Trophoblast cell (in vitro differentiated cells and primary cell): ENCODE measurements around the gene GPR42. TPM values are rescaled to one million over a fixed set of nuclear protein-coding genes. Genes with fewer than 3 reads are reported as not detected.

Experiments used
- DNase-seq, 2 donors: peaks; one replicate each; pipeline ENCODE4 v3.0.0-alpha.2; 2016
- H2AFZ ChIP-seq: 2 replicates; pipeline ENCODE4 v1.6.1; 2013; ENCODE audit warnings: low read length, moderate library complexity, mild to moderate bottlenecking; ENCODE audit not compliant: insufficient read depth, poor library complexity
- H2AK5ac ChIP-seq: 2 replicates; pipeline ENCODE4 v1.6.1; 2013; ENCODE audit warnings: mild to moderate bottlenecking, low read length
- H2BK120ac ChIP-seq: 2 replicates; pipeline ENCODE4 v1.6.1; 2013; ENCODE audit warnings: low read length, mild to moderate bottlenecking, moderate library complexity; ENCODE audit not compliant: insufficient read depth, poor library complexity
- H2BK12ac ChIP-seq: 2 replicates; pipeline ENCODE4 v1.6.1; 2013; ENCODE audit warnings: mild to moderate bottlenecking, low read length, moderate library complexity
- H2BK5ac ChIP-seq: 2 replicates; pipeline ENCODE4 v1.6.1; 2013; ENCODE audit warnings: low read length, low read depth, moderate library complexity, mild to moderate bottlenecking; ENCODE audit not compliant: poor library complexity
- H3K14ac ChIP-seq: 2 replicates; pipeline ENCODE4 v1.6.1; 2013; ENCODE audit warnings: mild to moderate bottlenecking, low read length
- H3K18ac ChIP-seq: 2 replicates; pipeline ENCODE4 v1.6.1; 2013; ENCODE audit warnings: mild to moderate bottlenecking, low read length
- H3K23ac ChIP-seq: 2 replicates; pipeline ENCODE4 v1.6.1; 2013; ENCODE audit warnings: low read length
- H3K27ac ChIP-seq: 2 replicates; pipeline ENCODE4 v1.5.1; 2013; ENCODE audit warnings: low read depth, mild to moderate bottlenecking, inconsistent platforms, low read length, moderate library complexity
- H3K27me3 ChIP-seq: 2 replicates; pipeline ENCODE4 v1.6.1; 2013; ENCODE audit warnings: inconsistent platforms, mild to moderate bottlenecking, low read length, moderate library complexity; ENCODE audit not compliant: insufficient read depth
- H3K36me3 ChIP-seq, 2 experiments: 1 replicate in 1 of 2; 2 replicates in 1 of 2; pipeline ENCODE4 v1.6.1; 2013; ENCODE audit warnings: low read length in 2 of 2, mild to moderate bottlenecking in 2 of 2, moderate library complexity in 1 of 2; ENCODE audit not compliant: insufficient read depth in 2 of 2, control insufficient read depth in 1 of 2
- H3K4ac ChIP-seq: 2 replicates; pipeline ENCODE4 v1.6.1; 2013; ENCODE audit warnings: low read depth, mild to moderate bottlenecking, low read length, moderate library complexity
- H3K4me1 ChIP-seq, 2 experiments: 1 replicate in 1 of 2; 2 replicates in 1 of 2; pipeline ENCODE4 v1.6.1; 2013; ENCODE audit warnings: low read length in 2 of 2, mild to moderate bottlenecking in 2 of 2, moderate library complexity in 1 of 2; ENCODE audit not compliant: insufficient read depth in 2 of 2, control insufficient read depth in 1 of 2
- H3K4me2 ChIP-seq: 2 replicates; pipeline ENCODE4 v1.6.1; 2013; ENCODE audit warnings: inconsistent platforms, mild to moderate bottlenecking, low read length, moderate library complexity
- H3K4me3 ChIP-seq: 2 replicates; pipeline ENCODE4 v1.5.1; 2013; ENCODE audit warnings: mild to moderate bottlenecking, low read depth, low read length, inconsistent platforms
- H3K79me1 ChIP-seq: one replicate; pipeline ENCODE4 v1.6.1; 2013; ENCODE audit warnings: low read length
- H3K79me2 ChIP-seq: 2 replicates; pipeline ENCODE4 v1.6.1; 2013; ENCODE audit warnings: low read length, mild to moderate bottlenecking; ENCODE audit not compliant: control insufficient read depth, insufficient read depth, poor library complexity
- H3K9ac ChIP-seq: 2 replicates; pipeline ENCODE4 v1.6.1; 2013; ENCODE audit warnings: mild to moderate bottlenecking, low read length
- H3K9me3 ChIP-seq: 2 replicates; pipeline ENCODE4 v1.6.1; 2013; ENCODE audit warnings: low read depth, mild to moderate bottlenecking, control low read depth, inconsistent platforms, low read length; ENCODE audit not compliant: insufficient read depth
- H4K12ac ChIP-seq: 2 replicates; pipeline ENCODE4 v1.6.1; 2013; ENCODE audit warnings: low read depth, mild to moderate bottlenecking, low read length, moderate library complexity
- H4K8ac ChIP-seq: 2 replicates; pipeline ENCODE4 v1.6.1; 2013; ENCODE audit warnings: low read depth, mild to moderate bottlenecking, low read length, moderate library complexity
- H4K91ac ChIP-seq: one replicate; pipeline ENCODE4 v1.6.1; 2013; ENCODE audit warnings: low read depth, mild to moderate bottlenecking, low read length, moderate library complexity
- WGBS: extraction: QIAGEN DNeasy Blood & Tissue Kit; methylation state at CpG from one replicate; pipeline ENCODE4 v1.1.7; 2013; ENCODE audit warnings: missing lambda C conversion rate; ENCODE audit not compliant: insufficient read length, insufficient coverage; ENCODE audit errors: extremely low coverage; 5-methylcytosine and 5-hydroxymethylcytosine counted together
- polyA plus RNA-seq: library from polyadenylated mRNA; stranded (reverse); fragments of 200-250 nt; gene quantifications from 2 replicates; pipeline ENCODE4 v1.2.3, GENCODE V29; 2013

Gene GPR42
- not detected in 2 replicates for polyA plus RNA-seq

GRCh38 chr19:35370722-35371121, at the start of gene GPR42:
TSS of gene GPR42 (plus strand) at chr19:35371068. CDS start at chr19:35371360, 292 bp downstream.
- Histone ChIP-seq H3K23ac (no peak within 1 kb of the TSS), H4K91ac (no peak within 1 kb of the TSS), H3K27ac (no peak within 1 kb of the TSS), H4K12ac (no peak within 1 kb of the TSS), H2BK5ac (no peak within 1 kb of the TSS), H2BK12ac (no peak within 1 kb of the TSS), H3K4me1 (no peaks in the 10 kb centered on the region), H3K36me3 (no peaks in the 10 kb centered on the region), H3K18ac (no peak within 1 kb of the TSS), H2AFZ (no peak within 1 kb of the TSS), H4K8ac (no peak within 1 kb of the TSS), H3K14ac (no peak within 1 kb of the TSS), H3K4me3 (no peak within 1 kb of the TSS), H3K27me3 (peaks cover 3% of the 10 kb centered on the region), H2AK5ac (no peak within 1 kb of the TSS), H3K4me2 (no peak within 1 kb of the TSS), H3K9ac (no peak within 1 kb of the TSS), H3K4ac (no peak within 1 kb of the TSS), H3K79me2 (no peaks in the 10 kb centered on the region), H3K9me3 (no peaks in the 10 kb centered on the region), H2BK120ac (no peak within 1 kb of the TSS), H3K79me1 (no peaks in the 10 kb centered on the region)
- no CpG with 5 or more reads among the region's 8 CpGs for WGBS
- DNase-seq: no peak

- no peaks in the 10 kb centered on the region for H3K79me1 ChIP-seq
- H2BK5ac ChIP-seq: no peak overlapping the region
- H3K36me3 ChIP-seq: no peaks in the 10 kb centered on the region
- H3K4ac ChIP-seq: no peak overlapping the region
- no CpG with 5 or more reads among the region's 2 CpGs for WGBS
- no peak overlapping the region for H3K23ac ChIP-seq
- no peak overlapping the region for H3K14ac ChIP-seq
- no peak overlapping the region for H3K9ac ChIP-seq
- no peaks in the 10 kb centered on the region for H3K9me3 ChIP-seq
- no peak overlapping the region for H3K18ac ChIP-seq
- H2AFZ ChIP-seq: no peak overlapping the region
- no peak overlapping the region for H4K12ac ChIP-seq
- H3K4me3 ChIP-seq: no peak overlapping the region
- no peak overlapping the region for H3K27ac ChIP-seq
- no peak overlapping the region for H4K8ac ChIP-seq
- peaks cover 0 to 5% of the 10 kb centered on the region in 2 experiments for H3K4me1 ChIP-seq
- H3K4me2 ChIP-seq: no peak overlapping the region
- H3K27me3 ChIP-seq: no peaks in the 10 kb centered on the region
- DNase-seq: no peak
- H4K91ac ChIP-seq: no peak overlapping the region
- no peak overlapping the region for H2BK12ac ChIP-seq
- H2AK5ac ChIP-seq: no peak overlapping the region
- H3K79me2 ChIP-seq: no peaks in the 10 kb centered on the region
- no peak overlapping the region for H2BK120ac ChIP-seq
These were observed 49.6 kb upstream of the GPR42 start for GRCh38 chr19:35321291-35321690.

GRCh38 chr19:35322014-35322413, 48.9 kb upstream of the GPR42 start:
- no CpG with 5 or more reads among the region's 9 CpGs for WGBS
- Histone ChIP-seq H3K36me3 (no peaks in the 10 kb centered on the region), H4K12ac (no peak overlapping the region), H2BK120ac (no peak overlapping the region), H4K8ac (no peak overlapping the region), H3K23ac (no peak overlapping the region), H3K14ac (no peak overlapping the region), H3K18ac (no peak overlapping the region), H2AFZ (no peak overlapping the region), H4K91ac (no peak overlapping the region), H3K4me1 (peaks cover 0 to 5% of the 10 kb centered on the region in 2 experiments), H3K79me2 (no peaks in the 10 kb centered on the region), H3K79me1 (no peaks in the 10 kb centered on the region), H3K9ac (no peak overlapping the region), H3K4me2 (no peak overlapping the region), H2AK5ac (no peak overlapping the region), H3K27me3 (no peaks in the 10 kb centered on the region), H3K27ac (no peak overlapping the region), H3K9me3 (no peaks in the 10 kb centered on the region), H3K4me3 (no peak overlapping the region), H2BK5ac (no peak overlapping the region), H2BK12ac (no peak overlapping the region), H3K4ac (no peak overlapping the region)
- no peak for DNase-seq

GRCh38 chr19:35327642-35328041, 43.2 kb upstream of the GPR42 start:
- no peak overlapping the region for H4K8ac ChIP-seq
- no peak overlapping the region for H3K27ac ChIP-seq
- no peaks in the 10 kb centered on the region for H3K27me3 ChIP-seq
- no peak overlapping the region for H2BK12ac ChIP-seq
- DNase-seq: peak in 1 of 2 donors; percentile 53
- H2BK120ac ChIP-seq: no peak overlapping the region
- no peaks in the 10 kb centered on the region for H3K79me1 ChIP-seq
- H2AK5ac ChIP-seq: no peak overlapping the region
- H3K23ac ChIP-seq: no peak overlapping the region
- H3K4me2 ChIP-seq: no peak overlapping the region
- H3K14ac ChIP-seq: no peak overlapping the region
- H4K91ac ChIP-seq: no peak overlapping the region
- no CpG with 5 or more reads among the region's 4 CpGs for WGBS
- no peak overlapping the region for H4K12ac ChIP-seq
- H3K4me1 ChIP-seq: no peaks in the 10 kb centered on the region
- H3K36me3 ChIP-seq: no peaks in the 10 kb centered on the region
- no peaks in the 10 kb centered on the region for H3K79me2 ChIP-seq
- no peak overlapping the region for H3K18ac ChIP-seq
- H3K4ac ChIP-seq: no peak overlapping the region
- no peak overlapping the region for H2BK5ac ChIP-seq
- H3K4me3 ChIP-seq: no peak overlapping the region
- no peak overlapping the region for H2AFZ ChIP-seq
- no peaks in the 10 kb centered on the region for H3K9me3 ChIP-seq
- H3K9ac ChIP-seq: no peak overlapping the region
